22Rv1 (cell line): ENCODE results near the gene GLTP.

ENCODE experiments used
- ZFX ChIP-seq: fragments of 450-650 bp; IDR thresholded peaks from 2 replicates; pipeline ENCODE4 v1.6.1; 2017; ENCODE audit warnings: antibody characterized with exemption, borderline replicate concordance
- TF ChIP-seq, protein P1 (sequence below): fragments of 450-650 bp; IDR thresholded peaks from 2 replicates; pipeline ENCODE4 v1.5.1; 2017; ENCODE audit warnings: mild to moderate bottlenecking

DNA sequence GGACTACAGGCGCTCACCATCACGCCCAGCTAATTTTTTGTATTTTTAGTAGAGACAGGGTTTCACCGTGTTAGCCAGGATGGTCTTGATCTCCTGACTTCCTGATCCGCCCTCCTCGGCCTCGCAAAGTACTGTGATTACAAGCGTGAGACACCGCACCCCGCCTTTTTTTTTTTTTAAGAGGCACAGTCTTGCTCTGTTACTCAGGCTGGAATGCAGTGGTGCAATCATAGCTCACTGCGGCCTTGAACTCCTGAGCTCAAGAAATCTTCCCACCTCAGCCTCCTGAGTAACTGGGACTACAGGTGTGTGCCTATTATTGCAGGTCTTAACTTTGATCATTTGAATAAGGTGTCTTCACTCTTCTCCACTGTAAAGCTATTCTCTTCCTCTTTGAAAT lies 5.3 kb upstream of the GLTP start:
- TF ChIP-seq, protein P1, sequence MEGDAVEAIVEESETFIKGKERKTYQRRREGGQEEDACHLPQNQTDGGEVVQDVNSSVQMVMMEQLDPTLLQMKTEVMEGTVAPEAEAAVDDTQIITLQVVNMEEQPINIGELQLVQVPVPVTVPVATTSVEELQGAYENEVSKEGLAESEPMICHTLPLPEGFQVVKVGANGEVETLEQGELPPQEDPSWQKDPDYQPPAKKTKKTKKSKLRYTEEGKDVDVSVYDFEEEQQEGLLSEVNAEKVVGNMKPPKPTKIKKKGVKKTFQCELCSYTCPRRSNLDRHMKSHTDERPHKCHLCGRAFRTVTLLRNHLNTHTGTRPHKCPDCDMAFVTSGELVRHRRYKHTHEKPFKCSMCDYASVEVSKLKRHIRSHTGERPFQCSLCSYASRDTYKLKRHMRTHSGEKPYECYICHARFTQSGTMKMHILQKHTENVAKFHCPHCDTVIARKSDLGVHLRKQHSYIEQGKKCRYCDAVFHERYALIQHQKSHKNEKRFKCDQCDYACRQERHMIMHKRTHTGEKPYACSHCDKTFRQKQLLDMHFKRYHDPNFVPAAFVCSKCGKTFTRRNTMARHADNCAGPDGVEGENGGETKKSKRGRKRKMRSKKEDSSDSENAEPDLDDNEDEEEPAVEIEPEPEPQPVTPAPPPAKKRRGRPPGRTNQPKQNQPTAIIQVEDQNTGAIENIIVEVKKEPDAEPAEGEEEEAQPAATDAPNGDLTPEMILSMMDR, result no peak
- no peak for TF ChIP-seq ZFX
